GM23338 (cell line): ENCODE results near the gene PRTFDC1.

ENCODE experiments used
- CREB1 ChIP-seq: fragments of 250-450 bp; sonication (Bioruptor Pico); IDR thresholded peaks from 2 replicates; pipeline ENCODE4 v1.5.0; 2020; ENCODE audit warnings: low read depth, mild to moderate bottlenecking, moderate library complexity
- EZH2 ChIP-seq: fragments of 200-600 bp; sonication (generic); IDR thresholded peaks from one replicate; pipeline ENCODE4 v1.8.0; 2017; ENCODE audit warnings: antibody characterized with exemption, mild to moderate bottlenecking, low read depth; ENCODE audit not compliant: unreplicated experiment
- POLR2AphosphoS5 ChIP-seq: IDR thresholded peaks from 2 replicates; pipeline ENCODE4 v1.6.1; 2016; ENCODE audit warnings: antibody characterized with exemption, low read depth
- TF ChIP-seq, protein P1 (sequence below), 2 experiments: fragments of 200-600 bp in 1 of 2; sonication (generic) in 1 of 2; conservative IDR thresholded peaks; 2 replicates each; pipeline versions ENCODE4 v1.5.1 to v1.6.1; 2016 to 2017; ENCODE audit warnings: antibody characterized with exemption in 2 of 2, low read depth in 2 of 2, mild to moderate bottlenecking in 2 of 2, moderate library complexity in 1 of 2

DNA sequence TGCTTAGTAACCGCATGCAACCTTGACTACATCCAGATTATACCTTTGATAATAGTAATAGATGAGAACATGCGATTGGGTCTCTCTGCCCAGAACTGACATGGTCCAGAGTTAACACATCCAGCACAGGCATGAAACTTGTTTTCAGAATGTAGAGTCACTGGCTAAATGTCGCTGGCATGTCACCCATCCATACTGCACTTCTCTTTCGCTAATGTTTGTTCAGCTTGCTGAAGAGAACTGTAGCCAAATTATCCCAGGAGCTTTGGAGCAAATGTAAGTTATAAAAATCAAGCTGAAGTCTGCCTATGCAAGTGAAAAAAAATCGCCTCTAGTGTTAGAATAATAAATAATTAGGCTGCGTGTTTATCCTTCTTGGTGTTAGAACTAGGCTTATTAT, 98.2 kb downstream of the PRTFDC1 start:
- TF ChIP-seq EZH2 (no peak), POLR2AphosphoS5 (no peak), CREB1 (no peak)
- TF ChIP-seq, protein P1, sequence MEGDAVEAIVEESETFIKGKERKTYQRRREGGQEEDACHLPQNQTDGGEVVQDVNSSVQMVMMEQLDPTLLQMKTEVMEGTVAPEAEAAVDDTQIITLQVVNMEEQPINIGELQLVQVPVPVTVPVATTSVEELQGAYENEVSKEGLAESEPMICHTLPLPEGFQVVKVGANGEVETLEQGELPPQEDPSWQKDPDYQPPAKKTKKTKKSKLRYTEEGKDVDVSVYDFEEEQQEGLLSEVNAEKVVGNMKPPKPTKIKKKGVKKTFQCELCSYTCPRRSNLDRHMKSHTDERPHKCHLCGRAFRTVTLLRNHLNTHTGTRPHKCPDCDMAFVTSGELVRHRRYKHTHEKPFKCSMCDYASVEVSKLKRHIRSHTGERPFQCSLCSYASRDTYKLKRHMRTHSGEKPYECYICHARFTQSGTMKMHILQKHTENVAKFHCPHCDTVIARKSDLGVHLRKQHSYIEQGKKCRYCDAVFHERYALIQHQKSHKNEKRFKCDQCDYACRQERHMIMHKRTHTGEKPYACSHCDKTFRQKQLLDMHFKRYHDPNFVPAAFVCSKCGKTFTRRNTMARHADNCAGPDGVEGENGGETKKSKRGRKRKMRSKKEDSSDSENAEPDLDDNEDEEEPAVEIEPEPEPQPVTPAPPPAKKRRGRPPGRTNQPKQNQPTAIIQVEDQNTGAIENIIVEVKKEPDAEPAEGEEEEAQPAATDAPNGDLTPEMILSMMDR (conservative IDR thresholded peaks at IDR 0.05; ENCODE audit: low read depth in 2 of 2), result no peak
